GM18511 (cell line): ENCODE data around the gene RAB3IL1.

ENCODE experiments used
- ATAC-seq: cut with Tn5 transposase; IDR thresholded peaks from one replicate; pipeline ENCODE4 v1.9.1; 2021; ENCODE audit warnings: mild to moderate bottlenecking, moderate library complexity; ENCODE audit not compliant: unreplicated experiment

Gene RAB3IL1

GRCh38 chr11:61850687-61851086, 66.7 kb downstream of the RAB3IL1 start:
- ATAC-seq = no peak

DNA sequence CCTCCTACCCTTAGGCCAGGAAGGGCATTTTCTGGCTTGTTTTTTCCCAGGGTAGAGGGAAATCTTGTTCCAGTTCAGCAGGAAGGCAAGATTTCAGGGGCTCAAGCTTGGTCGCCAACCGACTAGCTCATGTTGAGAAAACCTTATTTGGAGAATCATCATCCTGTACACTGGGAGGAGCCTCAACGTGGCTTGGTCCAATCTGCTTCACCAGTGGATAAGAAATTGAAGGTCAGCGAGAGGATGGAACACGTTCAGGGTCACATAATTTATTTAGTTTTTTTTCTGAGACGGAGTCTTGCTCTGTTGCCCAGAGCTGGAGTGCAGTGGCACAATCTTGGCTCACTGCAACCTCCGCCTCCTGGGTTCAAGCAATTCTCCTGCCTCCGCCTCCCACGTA, 68.7 kb downstream of the RAB3IL1 start:
- no peak for ATAC-seq

DNA sequence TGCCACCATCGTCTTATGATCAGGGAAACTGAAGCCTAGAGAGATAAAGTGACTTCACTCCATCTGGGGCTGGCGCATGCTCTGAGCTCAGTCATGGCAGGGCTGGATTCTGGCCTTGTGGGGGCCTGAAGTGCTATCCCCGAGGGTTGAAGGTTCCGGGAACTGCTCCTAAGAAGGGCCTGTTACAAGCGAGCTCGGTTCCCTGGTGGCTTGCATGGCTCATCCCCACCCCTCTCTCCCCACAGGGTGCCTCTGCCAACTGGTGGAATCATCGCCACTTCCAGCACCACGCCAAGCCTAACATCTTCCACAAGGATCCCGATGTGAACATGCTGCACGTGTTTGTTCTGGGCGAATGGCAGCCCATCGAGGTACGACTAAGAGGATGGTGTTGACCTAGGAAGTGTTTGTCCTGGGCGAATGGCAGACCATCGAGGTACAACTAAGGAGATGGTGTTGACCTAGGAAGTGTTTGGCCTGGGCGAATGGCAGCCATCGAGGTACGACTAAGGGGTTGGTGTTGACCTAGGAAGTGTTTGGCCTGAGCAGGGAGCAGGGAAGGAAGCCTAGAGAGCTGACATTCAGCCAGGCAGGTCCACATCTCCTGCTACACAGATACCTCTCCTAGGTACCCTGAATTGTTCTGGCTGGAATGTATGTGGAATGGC, 69.3 kb downstream of the RAB3IL1 start:
- no peak for ATAC-seq
